Ammon's horn (tissue), 1 donor: Measurements from ENCODE around the gene PCDHGC3.

Experiments used
- DNase-seq: peaks from one replicate; pipeline ENCODE4 v3.0.0-alpha.2; 2016; ENCODE audit warnings: low spot score

The PCDHGC3 gene

GRCh38 chr5:141508440-141508797 lies 32.7 kb downstream of the PCDHGC3 start:
- DNase-seq, result no peak

DNA sequence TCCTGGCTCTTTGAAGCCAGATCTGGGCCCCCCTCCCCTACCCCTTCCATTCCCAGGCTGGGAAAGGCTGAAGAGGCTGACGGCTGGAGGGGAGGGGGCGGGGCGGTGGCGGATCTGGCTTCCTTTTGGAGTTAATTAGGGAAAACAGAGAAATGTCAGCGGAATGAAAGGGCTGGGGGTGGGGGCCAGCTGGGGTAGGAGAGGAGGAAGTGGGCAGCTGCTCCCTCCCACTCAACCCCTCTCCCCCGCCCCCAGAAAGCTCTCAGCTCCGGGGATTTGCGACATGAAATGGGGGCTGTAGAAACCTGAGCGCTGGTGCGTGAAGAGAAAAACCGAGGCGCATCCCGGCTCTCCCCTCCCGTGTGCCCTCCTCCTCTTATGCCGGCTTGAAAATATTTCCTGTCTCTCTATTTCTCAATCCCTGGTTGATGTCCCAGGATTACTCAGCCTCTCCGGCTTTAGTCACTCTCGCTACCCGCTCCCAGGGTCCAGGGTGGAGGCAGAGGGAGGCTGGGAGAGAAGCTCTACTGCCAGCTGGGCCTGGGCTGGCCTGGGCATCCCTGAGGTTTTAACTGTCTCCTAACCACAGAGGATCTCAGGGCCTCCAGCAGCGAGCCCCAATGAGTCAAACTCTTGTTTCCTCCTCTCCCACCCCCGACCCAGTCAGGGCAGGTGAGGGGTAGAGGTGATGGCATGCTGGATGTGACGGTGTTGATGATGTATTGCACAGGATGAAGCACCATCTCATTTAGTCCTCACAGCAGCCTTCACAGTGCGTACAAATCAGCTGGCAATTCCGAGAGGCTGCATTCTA lies 33.2 kb downstream of the PCDHGC3 start:
- peak; percentile 65 for DNase-seq

- no peak for DNase-seq
These were observed 34.4 kb downstream of the PCDHGC3 start for GRCh38 chr5:141510160-141510559.

DNA sequence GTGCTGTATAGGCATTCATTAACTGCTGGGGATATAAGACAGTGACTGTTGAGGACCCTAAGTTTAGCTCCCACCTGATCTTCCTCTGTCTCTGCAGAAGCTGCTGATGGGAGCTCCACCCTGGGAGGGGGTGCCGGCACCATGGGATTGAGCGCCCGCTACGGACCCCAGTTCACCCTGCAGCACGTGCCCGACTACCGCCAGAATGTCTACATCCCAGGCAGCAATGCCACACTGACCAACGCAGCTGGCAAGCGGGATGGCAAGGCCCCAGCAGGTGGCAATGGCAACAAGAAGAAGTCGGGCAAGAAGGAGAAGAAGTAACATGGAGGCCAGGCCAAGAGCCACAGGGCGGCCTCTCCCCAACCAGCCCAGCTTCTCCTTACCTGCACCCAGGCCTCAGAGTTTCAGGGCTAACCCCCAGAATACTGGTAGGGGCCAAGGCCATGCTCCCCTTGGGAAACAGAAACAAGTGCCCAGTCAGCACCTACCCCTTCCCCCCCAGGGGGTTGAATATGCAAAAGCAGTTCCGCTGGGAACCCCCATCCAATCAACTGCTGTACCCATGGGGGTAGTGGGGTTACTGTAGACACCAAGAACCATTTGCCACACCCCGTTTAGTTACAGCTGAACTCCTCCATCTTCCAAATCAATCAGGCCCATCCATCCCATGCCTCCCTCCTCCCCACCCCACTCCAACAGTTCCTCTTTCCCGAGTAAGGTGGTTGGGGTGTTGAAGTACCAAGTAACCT lies 35.3 kb downstream of the PCDHGC3 start:
- DNase-seq, result no peak

DNA sequence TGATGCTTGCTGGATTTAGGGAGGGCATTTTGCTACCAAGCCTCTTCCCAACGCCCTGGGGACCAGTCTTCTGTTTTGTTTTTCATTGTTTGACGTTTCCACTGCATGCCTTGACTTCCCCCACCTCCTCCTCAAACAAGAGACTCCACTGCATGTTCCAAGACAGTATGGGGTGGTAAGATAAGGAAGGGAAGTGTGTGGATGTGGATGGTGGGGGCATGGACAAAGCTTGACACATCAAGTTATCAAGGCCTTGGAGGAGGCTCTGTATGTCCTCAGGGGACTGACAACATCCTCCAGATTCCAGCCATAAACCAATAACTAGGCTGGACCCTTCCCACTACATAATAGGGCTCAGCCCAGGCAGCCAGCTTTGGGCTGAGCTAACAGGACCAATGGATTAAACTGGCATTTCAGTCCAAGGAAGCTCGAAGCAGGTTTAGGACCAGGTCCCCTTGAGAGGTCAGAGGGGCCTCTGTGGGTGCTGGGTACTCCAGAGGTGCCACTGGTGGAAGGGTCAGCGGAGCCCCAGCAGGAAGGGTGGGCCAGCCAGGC lies 36.1 kb downstream of the PCDHGC3 start:
- DNase-seq, result no peak

DNA sequence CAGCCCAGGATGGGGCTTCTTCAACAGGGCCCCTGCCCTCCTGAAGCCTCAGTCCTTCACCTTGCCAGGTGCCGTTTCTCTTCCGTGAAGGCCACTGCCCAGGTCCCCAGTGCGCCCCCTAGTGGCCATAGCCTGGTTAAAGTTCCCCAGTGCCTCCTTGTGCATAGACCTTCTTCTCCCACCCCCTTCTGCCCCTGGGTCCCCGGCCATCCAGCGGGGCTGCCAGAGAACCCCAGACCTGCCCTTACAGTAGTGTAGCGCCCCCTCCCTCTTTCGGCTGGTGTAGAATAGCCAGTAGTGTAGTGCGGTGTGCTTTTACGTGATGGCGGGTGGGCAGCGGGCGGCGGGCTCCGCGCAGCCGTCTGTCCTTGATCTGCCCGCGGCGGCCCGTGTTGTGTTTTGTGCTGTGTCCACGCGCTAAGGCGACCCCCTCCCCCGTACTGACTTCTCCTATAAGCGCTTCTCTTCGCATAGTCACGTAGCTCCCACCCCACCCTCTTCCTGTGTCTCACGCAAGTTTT lies 36.7 kb downstream of the PCDHGC3 start:
- peak; percentile 76 for DNase-seq

- peak; percentile 56 for DNase-seq
These were observed 37.3 kb downstream of the PCDHGC3 start for GRCh38 chr5:141512911-141513626.

DNA sequence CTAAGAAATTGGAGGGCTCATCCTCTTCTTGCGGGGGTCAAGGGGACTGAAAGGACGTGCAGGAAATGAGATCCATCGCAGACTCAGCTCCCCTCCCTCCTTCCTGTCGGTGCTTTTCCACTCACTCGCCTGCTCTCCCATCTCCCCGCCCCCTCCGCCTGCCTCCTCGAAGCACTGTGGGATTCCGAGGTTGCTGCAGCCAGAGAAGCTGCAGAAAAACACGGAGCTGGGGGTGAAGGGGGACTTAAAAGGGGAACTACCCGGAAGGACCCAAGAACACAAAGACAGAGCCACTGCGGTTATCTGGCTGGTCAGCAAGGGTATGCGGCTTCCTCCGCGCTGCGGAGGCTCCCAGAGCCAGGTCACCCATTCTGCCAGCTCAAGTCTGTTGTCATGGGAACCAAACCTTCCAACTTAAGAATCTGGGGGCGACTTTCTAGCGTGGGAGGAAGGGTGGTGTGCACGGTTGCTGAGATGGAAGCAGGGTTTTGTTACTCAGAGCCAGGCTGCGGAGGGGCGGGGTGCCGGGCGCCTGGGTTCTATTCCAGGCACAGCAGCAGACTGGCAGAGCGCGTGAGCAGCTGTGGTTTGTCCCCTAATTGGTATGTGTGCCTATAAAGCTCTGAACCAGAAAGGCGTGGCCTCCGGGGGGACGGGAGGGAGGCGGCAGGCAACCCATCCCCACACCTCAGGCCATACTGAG lies 38.0 kb downstream of the PCDHGC3 start:
- peak; percentile 88 for DNase-seq

GRCh38 chr5:141514330-141515133 lies 38.8 kb downstream of the PCDHGC3 start:
- no peak for DNase-seq

GRCh38 chr5:141515141-141515540 lies 39.4 kb downstream of the PCDHGC3 start:
- no peak for DNase-seq

GRCh38 chr5:141515946-141516671 lies 40.3 kb downstream of the PCDHGC3 start:
- no peak for DNase-seq

DNA sequence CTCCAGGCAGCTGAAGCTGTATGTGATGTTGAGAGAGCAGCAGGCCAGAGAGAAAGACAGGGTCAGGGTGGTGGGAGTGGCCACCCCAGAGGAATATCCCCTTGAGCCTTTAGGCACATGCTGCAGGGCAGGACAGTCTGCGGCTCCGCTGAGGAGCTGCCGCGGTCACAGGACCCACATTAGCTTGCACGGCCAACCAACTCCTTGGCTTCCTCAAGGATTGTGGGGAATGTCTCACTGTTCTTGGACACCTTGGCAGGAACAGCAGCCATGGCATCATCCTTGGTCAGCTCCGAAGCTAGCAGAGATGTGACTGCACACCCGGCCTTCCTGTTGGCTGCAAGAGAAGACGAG lies 40.9 kb downstream of the PCDHGC3 start:
- no peak for DNase-seq

DNA sequence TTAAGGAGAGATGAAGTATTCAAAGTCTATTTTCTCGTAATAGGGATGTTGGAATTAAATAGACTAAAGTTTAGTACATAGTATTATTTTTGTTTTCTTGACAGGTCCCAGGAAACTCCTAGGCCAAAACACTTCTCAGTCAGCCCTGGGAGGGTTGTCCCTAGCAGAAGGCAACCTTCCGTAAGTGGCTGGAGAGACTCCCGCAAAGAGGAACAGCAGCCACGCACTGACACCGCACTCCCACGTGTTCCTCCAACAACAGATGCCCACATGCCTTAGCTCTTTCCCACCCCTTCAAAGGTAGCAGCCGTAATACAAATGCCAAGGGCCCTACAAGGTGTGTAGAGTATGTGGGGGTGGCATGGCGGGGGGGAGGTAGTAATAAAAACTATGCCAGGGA lies 41.5 kb downstream of the PCDHGC3 start:
- no peak for DNase-seq

DNA sequence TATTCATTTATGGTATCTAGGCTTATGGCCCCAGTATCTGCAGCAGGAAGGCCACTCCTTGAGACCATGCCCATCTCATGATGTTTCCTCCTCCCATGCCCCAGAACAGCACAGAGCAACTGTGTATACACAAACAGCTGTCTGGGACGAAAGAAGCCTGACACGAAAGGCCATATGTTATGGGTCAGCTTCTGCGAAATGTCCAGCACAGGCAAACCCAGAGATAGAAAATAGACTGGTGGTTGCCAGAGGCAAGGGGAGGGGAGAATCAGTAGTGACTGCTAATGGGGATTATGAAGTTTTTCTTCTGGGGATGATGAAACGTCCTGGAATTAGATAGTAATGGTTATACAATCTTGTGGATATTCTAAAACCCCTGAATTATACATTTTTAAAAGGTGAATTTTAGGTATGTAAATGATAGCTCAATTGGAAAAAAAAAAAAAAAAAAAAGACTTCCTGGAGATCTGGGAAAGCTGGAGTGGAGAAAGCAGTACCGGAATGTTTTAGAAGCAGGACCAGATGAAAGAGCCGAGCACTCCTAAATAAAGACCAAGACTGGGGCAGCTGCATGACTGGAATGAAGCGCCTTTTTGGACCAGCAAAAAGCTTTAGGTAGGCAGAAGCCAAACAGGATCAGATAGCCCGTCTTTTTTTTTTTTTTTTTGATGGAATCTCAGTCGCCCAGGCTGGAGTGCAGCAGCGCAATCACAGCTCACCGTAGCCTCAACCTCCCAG lies 42.3 kb downstream of the PCDHGC3 start:
- no peak for DNase-seq

DNA sequence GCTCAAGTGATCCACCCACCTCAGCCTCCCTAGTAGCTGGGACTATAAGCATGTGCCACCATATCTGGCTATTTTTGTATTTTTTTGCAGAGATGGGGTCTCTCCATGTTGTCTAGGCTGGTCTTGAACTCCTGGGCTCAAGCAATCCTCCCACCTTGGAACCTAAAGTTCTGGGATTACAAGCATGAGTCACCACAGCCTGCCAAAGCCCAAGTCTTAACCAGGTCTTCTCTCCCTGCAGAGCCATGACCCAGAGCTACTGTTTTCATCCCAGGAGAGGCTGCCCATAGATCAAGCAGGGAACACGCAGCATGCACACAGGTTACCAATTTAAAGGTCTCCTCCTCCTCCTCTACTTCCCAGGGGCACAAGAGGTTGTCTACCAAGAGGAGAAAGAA lies 42.9 kb downstream of the PCDHGC3 start:
- DNase-seq, result no peak

- DNase-seq, result no peak
These were observed 44.1 kb downstream of the PCDHGC3 start for GRCh38 chr5:141519605-141520565.

DNA sequence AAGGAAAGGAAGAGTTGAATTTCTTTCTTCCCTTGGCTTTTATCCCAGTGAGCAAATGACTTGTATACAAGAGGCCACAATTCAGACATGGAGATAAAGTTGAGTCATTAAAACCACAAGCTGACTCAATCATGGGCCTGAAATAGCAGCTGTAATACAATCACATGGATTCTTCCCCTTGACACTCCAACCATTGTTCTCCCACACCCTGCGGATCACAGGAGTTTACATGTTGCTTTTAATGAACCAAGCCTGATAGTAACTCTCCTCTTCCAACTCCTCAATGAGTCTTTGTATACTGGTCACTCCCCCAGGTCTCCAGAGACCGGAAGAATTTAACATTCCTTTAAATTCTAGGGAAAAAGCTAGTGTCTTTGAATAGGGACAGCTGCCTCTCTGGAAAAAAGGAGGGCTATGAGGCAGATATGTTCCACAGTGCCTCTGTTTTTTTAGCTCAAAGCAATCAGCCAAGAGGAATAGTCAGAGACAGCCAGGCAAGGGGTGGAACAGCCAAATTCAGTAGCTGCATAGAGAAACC lies 45.5 kb downstream of the PCDHGC3 start:
- peak; percentile 91 for DNase-seq

GRCh38 chr5:141522301-141522700 lies 46.5 kb downstream of the PCDHGC3 start:
- no peak for DNase-seq
